ENCODE results near the gene PRDM12. TPM values are rescaled to one million over a fixed set of nuclear protein-coding genes. Genes with fewer than 3 reads are reported as not detected.

The PRDM12 gene
- total RNA-seq, 1 donor from 2014 or later, result 0.98 TPM

GRCh38 chr9:130728721-130729120 is 64.3 kb downstream of the PRDM12 start:
- no peak for TF ChIP-seq CTCF (IDR thresholded peaks at IDR 0.05; ENCODE audit: partially characterized antibody, unreplicated experiment)
- Mint-ChIP-seq H3K27ac (ENCODE audit: unreplicated experiment) (no peak overlapping the region), H3K4me3 (ENCODE audit: unreplicated experiment) (no peak overlapping the region), H3K4me1 (ENCODE audit: low read depth, unreplicated experiment) (peaks cover 18% of the 10 kb centered on the region), H3K27me3 (ENCODE audit: unreplicated experiment) (no peaks in the 10 kb centered on the region), H3K36me3 (ENCODE audit: unreplicated experiment) (no peaks in the 10 kb centered on the region), H3K9me3 (ENCODE audit: unreplicated experiment) (peaks cover 4% of the 10 kb centered on the region)
- no peak for DNase-seq

- peaks cover 4% of the 10 kb centered on the region for H3K9me3 Mint-ChIP-seq (ENCODE audit: unreplicated experiment)
- no peak overlapping the region for H3K4me3 Mint-ChIP-seq (ENCODE audit: unreplicated experiment)
- H3K36me3 Mint-ChIP-seq (ENCODE audit: unreplicated experiment), result no peaks in the 10 kb centered on the region
- DNase-seq, result no peak
- TF ChIP-seq CTCF (IDR thresholded peaks at IDR 0.05; ENCODE audit: partially characterized antibody, unreplicated experiment), result no peak
- H3K4me1 Mint-ChIP-seq (ENCODE audit: low read depth, unreplicated experiment), result peaks cover 18% of the 10 kb centered on the region
- no peak overlapping the region for H3K27ac Mint-ChIP-seq (ENCODE audit: unreplicated experiment)
- H3K27me3 Mint-ChIP-seq (ENCODE audit: unreplicated experiment), result no peaks in the 10 kb centered on the region
Observed at GRCh38 chr9:130729145-130729544, 64.8 kb downstream of the PRDM12 start.

- no peak overlapping the region for H3K4me3 Mint-ChIP-seq (ENCODE audit: unreplicated experiment)
- H3K9me3 Mint-ChIP-seq (ENCODE audit: unreplicated experiment), result no peaks in the 10 kb centered on the region
- H3K27me3 Mint-ChIP-seq (ENCODE audit: unreplicated experiment), result no peaks in the 10 kb centered on the region
- TF ChIP-seq CTCF (IDR thresholded peaks at IDR 0.05; ENCODE audit: partially characterized antibody, unreplicated experiment), result no peak
- H3K27ac Mint-ChIP-seq (ENCODE audit: unreplicated experiment), result peak overlapping the region; percentile 30
- H3K36me3 Mint-ChIP-seq (ENCODE audit: unreplicated experiment), result no peaks in the 10 kb centered on the region
- DNase-seq, result no peak
- peaks cover 18% of the 10 kb centered on the region for H3K4me1 Mint-ChIP-seq (ENCODE audit: low read depth, unreplicated experiment)
Observed at GRCh38 chr9:130731355-130731754, 67.0 kb downstream of the PRDM12 start.

GRCh38 chr9:130732136-130732535 is 67.7 kb downstream of the PRDM12 start:
- peak overlapping the region; percentile 80 for H3K27ac Mint-ChIP-seq (ENCODE audit: unreplicated experiment)
- no peak for TF ChIP-seq CTCF (IDR thresholded peaks at IDR 0.05; ENCODE audit: partially characterized antibody, unreplicated experiment)
- H3K36me3 Mint-ChIP-seq (ENCODE audit: unreplicated experiment), result no peaks in the 10 kb centered on the region
- no peaks in the 10 kb centered on the region for H3K27me3 Mint-ChIP-seq (ENCODE audit: unreplicated experiment)
- no peak for DNase-seq
- peaks cover 18% of the 10 kb centered on the region for H3K4me1 Mint-ChIP-seq (ENCODE audit: low read depth, unreplicated experiment)
- no peak overlapping the region for H3K4me3 Mint-ChIP-seq (ENCODE audit: unreplicated experiment)
- H3K9me3 Mint-ChIP-seq (ENCODE audit: unreplicated experiment), result no peaks in the 10 kb centered on the region

Small RNA genes lying within 50 kb of the gene (microRNA-seq; reads per million reads assigned to microRNA genes)
- gene MIR6856 (ENCODE audit: unreplicated experiment), result not detected

Other genes with a start within 250 kb of the PRDM12 start
- gene ASS1, start 219.6 kb upstream of the PRDM12 start, total RNA-seq (ENCODE audit: unreplicated experiment), result 31.5 TPM
- gene FUBP3, start 85.0 kb upstream of the PRDM12 start, total RNA-seq (ENCODE audit: unreplicated experiment), result 76.8 TPM
- gene EXOSC2, start 29.2 kb downstream of the PRDM12 start, total RNA-seq (ENCODE audit: unreplicated experiment), result 43.3 TPM
- gene ABL1, start 170.7 kb downstream of the PRDM12 start, total RNA-seq (ENCODE audit: unreplicated experiment), result 118 TPM
- gene QRFP, start 232.2 kb downstream of the PRDM12 start, total RNA-seq (ENCODE audit: unreplicated experiment), result not detected

All from glutamatergic neuron (in vitro differentiated cells).